ENCODE data around the gene SND1.

SND1 gene

GRCh38 chr7:127882313-127882920 is 230.4 kb downstream of the SND1 start:
- TF ChIP-seq CTCF (IDR thresholded peaks at IDR 0.05; ENCODE audit: low read depth, low read length), result no peak
- H3K4me3 ChIP-seq (ENCODE audit: low read depth, low read length), result no peak overlapping the region

DNA sequence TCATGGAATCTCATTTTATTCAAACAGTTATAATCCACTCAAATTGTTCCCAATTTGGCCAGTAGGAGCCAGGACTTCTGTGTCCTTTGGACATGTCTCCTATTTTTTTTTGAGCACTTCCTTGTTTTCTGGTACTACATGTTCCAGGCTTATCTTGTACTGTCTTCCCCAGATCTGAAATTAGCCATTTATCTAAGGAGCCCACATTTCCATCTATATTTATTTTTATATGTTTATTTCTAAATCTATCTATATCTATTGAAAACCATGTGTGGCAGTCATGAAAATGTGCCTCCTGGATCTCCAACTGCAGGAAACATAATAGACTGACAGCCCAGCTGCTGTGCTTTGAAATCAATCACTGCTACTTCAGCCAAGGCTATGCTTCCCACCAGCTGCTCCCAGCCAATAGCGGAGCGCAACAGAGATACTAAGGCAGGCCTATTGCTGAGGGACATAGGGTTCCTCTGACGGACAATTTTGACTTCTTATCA is 232.1 kb downstream of the SND1 start:
- H3K4me3 ChIP-seq (ENCODE audit: low read depth, low read length), result no peak overlapping the region

DNA sequence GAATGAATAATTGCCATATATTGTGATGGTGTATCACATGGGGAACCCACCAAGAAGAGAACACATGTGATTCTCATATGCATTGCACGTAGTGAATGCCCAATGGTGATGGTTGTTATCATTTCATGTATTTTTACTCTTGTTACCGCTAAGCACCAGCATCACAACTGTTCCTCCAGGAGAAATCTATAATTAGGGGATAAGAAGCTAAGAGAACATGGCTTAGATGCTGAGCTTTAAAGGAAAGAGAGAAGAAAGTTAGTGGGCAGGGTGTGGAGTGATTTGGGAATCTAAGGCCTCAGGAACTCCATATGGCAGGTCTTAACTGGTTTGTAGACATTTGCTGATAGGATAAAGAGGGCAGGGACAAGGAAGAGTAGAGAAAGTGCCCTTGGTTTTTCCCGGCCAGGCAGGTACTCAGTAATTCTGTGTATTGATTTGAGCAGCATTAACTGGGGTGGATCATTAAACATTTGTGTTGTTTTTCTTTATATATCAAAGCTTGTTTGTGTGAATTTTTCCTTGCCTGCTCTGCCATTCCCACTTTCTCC is 233.3 kb downstream of the SND1 start:
- no peak for TF ChIP-seq CTCF (IDR thresholded peaks at IDR 0.05; ENCODE audit: low read depth, low read length)
- H3K4me3 ChIP-seq (ENCODE audit: low read depth, low read length), result no peak overlapping the region

More for the DNA sequence above, 232.1 kb downstream of the SND1 start:
- no peak for TF ChIP-seq CTCF (IDR thresholded peaks at IDR 0.05; ENCODE audit: low read depth, low read length)

GRCh38 chr7:127885843-127886242 is 233.8 kb downstream of the SND1 start:
- no peak overlapping the region for H3K4me3 ChIP-seq (ENCODE audit: low read depth, low read length)
- TF ChIP-seq CTCF (IDR thresholded peaks at IDR 0.05; ENCODE audit: low read depth, low read length), result no peak

DNA sequence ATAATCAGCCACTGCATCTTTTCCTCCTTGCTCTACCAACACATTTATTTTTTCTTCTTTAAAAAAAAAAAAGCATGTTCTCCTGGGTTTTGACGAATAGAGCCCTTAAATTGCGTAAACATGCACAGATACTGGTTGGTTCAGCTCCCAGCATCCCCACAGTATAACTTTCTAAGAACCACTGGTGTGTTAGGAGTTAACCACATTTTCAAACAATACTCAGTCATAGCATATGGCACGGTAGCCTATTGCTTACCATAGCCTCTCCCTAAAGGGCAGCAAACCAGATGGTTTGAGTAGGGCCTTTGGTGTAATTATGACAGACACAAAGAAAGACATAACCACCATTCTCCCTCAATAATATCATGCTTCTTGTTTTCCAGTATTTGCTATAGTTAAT is 234.3 kb downstream of the SND1 start:
- H3K4me3 ChIP-seq (ENCODE audit: low read depth, low read length), result no peak overlapping the region

DNA sequence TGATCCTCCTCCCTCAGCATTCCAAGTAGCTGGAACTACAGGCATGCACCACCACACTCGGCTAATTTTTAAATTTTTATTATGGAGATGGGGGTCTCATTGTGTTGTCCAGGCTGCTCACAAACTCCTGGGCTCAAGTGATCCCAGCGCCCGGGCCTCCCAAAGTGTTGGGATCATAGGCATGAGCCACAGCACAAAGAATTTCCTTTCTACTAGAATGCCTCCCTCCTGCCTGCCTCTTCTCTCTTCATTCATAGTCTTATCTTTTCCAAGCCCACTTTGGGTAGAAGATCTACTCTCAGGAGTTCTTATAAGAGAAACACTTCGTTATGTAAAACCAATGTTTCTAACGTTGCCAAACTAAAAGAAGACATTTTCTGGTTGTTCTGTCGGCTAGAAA is 235.1 kb downstream of the SND1 start:
- no peak overlapping the region for H3K4me3 ChIP-seq (ENCODE audit: low read depth, low read length)
- TF ChIP-seq CTCF (IDR thresholded peaks at IDR 0.05; ENCODE audit: low read depth, low read length), result no peak

More for the DNA sequence above, 234.3 kb downstream of the SND1 start:
- TF ChIP-seq CTCF (IDR thresholded peaks at IDR 0.05; ENCODE audit: low read depth, low read length), result no peak

DNA sequence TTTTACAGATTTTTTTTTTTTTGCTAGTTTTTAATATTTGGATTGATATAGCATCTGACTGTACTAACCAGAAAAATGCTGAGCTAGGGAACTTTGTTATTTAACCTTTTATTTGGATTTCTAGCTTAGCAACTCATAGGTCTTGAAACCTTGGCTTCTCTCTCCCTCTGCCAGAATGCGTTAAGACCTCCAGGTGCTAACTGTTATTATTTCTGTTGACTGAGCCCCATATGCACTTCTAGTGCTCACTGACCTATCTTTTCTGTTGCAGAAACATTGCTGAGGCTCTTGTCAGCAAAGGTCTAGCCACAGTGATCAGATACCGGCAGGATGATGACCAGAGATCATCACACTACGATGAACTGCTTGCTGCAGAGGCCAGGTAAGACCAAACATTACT is 235.6 kb downstream of the SND1 start:
- TF ChIP-seq CTCF (IDR thresholded peaks at IDR 0.05; ENCODE audit: low read depth, low read length), result no peak
- no peak overlapping the region for H3K4me3 ChIP-seq (ENCODE audit: low read depth, low read length)
